Urinary bladder (tissue), 4 donors: ENCODE data around the gene CMTM1. TPM values are rescaled to one million over a fixed set of nuclear protein-coding genes. Genes with fewer than 3 reads are reported as not detected.

Experiments
- DNase-seq: peaks from one replicate; pipeline ENCODE4 v3.0.0-alpha.2; 2015; ENCODE audit errors: extremely low spot score
- H3K27ac ChIP-seq: one replicate; pipeline ENCODE4 v1.5.1; 2013; ENCODE audit warnings: low read depth, mild to moderate bottlenecking, moderate library complexity
- H3K36me3 ChIP-seq: one replicate; pipeline ENCODE4 v1.6.1; 2013; ENCODE audit warnings: mild to moderate bottlenecking, moderate library complexity; ENCODE audit not compliant: insufficient read depth
- H3K4me1 ChIP-seq: one replicate; pipeline ENCODE4 v1.6.1; 2013; ENCODE audit warnings: mild to moderate bottlenecking, moderate library complexity; ENCODE audit not compliant: insufficient read depth
- H3K4me3 ChIP-seq: one replicate; pipeline ENCODE4 v1.5.1; 2013; ENCODE audit warnings: low read depth, low read length
- WGBS: extraction: QIAGEN DNeasy Blood & Tissue Kit; methylation state at CpG from one replicate; pipeline ENCODE4 v1.1.7; 2013; 5-methylcytosine and 5-hydroxymethylcytosine counted together
- polyA plus RNA-seq: library from polyadenylated mRNA; stranded (reverse); fragments of 200-250 nt; gene quantifications from one replicate; pipeline ENCODE4 v1.2.3, GENCODE V29; 2013
- total RNA-seq: library from RNA; depleted of rRNA; stranded (reverse); fragments of >200 nt; gene quantifications from one replicate; pipeline ENCODE4 v1.2.3, GENCODE V29; 2014
- donor health status: healthy with polysubstance abuse.
- donor health status: healthy.

The CMTM1 gene
- total and polyA plus RNA-seq, 2 donors: 1.1 to 3.1 TPM

DNA sequence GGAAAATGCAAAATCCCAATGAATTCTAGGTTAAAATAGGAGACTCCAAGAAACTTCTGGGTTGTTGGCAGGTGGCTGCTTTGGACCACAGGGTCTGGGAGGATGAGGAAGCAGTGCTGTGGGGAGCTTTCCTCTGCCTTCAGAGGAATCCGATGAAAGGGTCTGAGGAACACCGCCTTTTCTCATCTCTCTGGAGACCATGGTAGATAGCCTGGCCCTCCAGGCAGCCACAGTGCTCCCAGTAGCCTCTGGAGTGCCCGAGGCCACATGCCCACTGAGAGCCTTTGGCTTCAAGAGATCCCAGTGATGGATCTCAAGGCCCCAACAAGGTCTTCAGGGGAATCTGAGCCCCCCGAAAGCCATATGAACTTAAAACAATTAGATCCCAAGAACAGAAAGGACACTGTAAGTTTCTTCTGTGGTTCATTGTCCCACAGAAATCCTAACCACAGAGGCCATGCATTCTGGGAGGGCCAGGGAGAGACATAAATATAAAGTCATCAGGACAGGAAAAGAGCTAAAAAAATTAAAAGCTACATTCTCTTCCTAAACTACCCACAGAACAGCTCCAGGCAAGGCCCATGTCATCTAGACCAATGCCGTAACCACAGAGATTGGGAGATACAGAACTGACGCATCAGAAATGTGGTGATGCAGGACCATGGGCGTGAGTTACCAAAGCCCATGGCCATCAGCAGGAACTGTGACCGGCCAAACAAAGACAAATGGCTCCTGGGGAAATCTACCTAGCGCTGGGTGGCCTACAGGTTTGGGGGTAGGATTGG, 40.7 kb upstream of the CMTM1 start:
- no peak overlapping the region for H3K27ac ChIP-seq
- WGBS: 92% methylated on average over 9 of the region's 9 CpGs
- peaks cover 2% of the 10 kb centered on the region for H3K36me3 ChIP-seq
- no peaks in the 10 kb centered on the region for H3K4me1 ChIP-seq
- H3K4me3 ChIP-seq: no peak overlapping the region
- no peak for DNase-seq

DNA sequence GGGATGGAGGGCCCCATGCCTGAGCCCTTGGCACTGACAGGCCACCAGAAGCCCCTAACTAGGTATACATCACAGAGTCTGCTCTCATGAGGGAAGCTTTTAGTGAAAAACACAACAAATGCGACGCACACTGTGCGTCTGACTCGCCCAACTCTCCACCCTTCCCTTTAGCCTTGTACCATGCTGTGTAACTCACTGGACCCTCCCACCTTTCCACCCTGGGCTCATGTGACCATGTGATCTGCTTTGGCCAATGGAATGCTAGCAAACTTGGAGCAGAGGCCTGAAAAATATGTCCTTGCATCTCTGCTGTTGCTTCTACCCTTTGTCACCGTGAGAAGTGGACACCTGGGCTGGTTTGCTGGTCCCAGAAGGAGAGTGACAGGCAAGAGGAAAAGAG, 37.9 kb upstream of the CMTM1 start:
- H3K4me3 ChIP-seq: no peak overlapping the region
- peaks cover 2% of the 10 kb centered on the region for H3K36me3 ChIP-seq
- no peak overlapping the region for H3K27ac ChIP-seq
- DNase-seq: no peak
- H3K4me1 ChIP-seq: no peaks in the 10 kb centered on the region
- 96% methylated on average over 5 of the region's 5 CpGs for WGBS

DNA sequence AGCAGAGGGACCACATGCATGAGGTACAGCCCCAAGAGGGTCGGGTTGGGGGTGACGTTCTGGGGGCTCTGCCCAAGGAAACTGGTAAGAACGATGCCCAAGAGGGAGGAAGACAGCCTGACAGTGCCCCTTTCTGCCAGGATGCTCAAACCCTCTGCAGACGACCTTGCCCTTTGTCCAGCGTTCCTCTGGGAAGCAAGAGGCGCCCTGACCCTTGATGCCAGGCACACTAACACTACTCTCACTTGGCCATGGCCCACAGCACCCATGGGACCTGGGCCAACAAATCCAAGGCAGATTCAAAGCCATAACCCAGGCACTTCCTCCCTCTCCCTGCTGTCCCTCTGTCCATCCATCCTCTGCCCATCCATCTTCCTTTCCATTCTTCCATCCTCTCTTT, 36.8 kb upstream of the CMTM1 start:
- 88% methylated on average over 6 of the region's 6 CpGs for WGBS

DNA sequence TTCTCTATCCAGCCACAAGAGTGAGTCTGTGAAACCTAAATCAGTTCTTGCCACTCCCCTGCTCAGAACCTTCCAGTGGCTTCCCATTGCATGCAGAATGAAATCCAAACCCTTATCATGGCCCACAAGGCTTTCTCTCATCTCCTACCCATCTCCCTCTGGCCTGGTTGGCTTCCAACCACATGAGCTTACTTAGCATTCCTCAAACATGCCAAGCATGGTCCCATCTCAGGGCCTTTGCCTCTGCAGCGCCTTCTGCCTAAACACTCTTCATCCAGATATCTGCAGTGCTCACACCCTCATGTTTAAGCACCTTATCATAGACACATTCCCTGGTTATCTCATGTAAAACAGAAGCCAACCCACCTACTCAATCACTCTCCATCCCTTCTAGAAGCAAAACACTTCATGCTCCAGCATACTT, 31.9 kb upstream of the CMTM1 start:
- no peaks in the 10 kb centered on the region for H3K36me3 ChIP-seq
- 93% methylated on average over 1 of the region's 1 CpG for WGBS

More for the DNA sequence above, 36.8 kb upstream of the CMTM1 start:
- H3K27ac ChIP-seq: no peak overlapping the region
- H3K4me1 ChIP-seq: no peaks in the 10 kb centered on the region
- peaks cover 2% of the 10 kb centered on the region for H3K36me3 ChIP-seq
- no peak for DNase-seq
- no peak overlapping the region for H3K4me3 ChIP-seq

DNA sequence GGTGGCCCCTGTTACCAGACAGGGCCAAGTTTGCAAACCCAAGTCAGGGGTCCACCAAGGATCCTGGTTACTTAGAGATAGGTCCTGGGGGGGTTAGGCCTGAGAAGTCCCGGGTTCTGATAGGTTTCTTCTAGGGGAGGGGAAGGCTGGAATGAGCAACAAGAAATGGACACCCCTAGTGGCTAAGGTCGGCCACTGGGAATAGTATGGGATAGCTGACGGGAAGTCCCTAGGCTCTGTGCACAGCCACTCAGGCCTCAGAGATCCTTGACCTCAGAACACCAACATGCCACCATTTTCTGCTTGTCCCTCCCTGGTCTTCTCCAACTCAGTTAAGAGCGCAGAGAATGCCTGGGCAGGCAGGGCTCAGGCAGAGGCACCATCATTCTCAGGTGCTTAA, 29.7 kb upstream of the CMTM1 start:
- Histone ChIP-seq H3K27ac (no peak overlapping the region), H3K4me1 (no peaks in the 10 kb centered on the region), H3K36me3 (no peaks in the 10 kb centered on the region), H3K4me3 (no peak overlapping the region)
- DNase-seq: no peak
- 90% methylated on average over 4 of the region's 4 CpGs for WGBS

More for the DNA sequence above, 31.9 kb upstream of the CMTM1 start:
- H3K4me1 ChIP-seq: no peaks in the 10 kb centered on the region
- DNase-seq: no peak
- no peak overlapping the region for H3K27ac ChIP-seq
- no peak overlapping the region for H3K4me3 ChIP-seq

DNA sequence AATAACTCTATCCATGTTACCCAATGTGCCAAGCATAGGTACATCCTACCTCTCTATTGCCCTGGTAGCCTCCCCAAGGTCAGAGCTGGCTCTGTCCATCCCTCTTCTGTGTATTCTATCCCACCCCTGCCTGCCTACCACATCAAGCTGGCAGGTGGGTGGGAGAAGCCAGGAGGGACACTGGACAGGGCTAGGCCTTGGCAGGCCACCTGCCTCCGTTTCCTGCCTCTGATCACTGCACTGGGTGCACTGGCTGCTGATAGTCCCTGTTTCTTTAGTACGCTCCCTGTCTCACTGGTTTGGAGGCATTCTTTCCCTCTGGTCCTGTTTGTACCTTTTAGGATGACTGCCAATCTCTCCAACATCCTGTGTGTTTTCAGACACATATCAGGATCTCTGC, 29.0 kb upstream of the CMTM1 start:
- no peaks in the 10 kb centered on the region for H3K36me3 ChIP-seq
- DNase-seq: no peak
- no peak overlapping the region for H3K27ac ChIP-seq
- WGBS: 97% methylated on average over 2 of the region's 2 CpGs
- H3K4me3 ChIP-seq: no peak overlapping the region
- no peaks in the 10 kb centered on the region for H3K4me1 ChIP-seq

DNA sequence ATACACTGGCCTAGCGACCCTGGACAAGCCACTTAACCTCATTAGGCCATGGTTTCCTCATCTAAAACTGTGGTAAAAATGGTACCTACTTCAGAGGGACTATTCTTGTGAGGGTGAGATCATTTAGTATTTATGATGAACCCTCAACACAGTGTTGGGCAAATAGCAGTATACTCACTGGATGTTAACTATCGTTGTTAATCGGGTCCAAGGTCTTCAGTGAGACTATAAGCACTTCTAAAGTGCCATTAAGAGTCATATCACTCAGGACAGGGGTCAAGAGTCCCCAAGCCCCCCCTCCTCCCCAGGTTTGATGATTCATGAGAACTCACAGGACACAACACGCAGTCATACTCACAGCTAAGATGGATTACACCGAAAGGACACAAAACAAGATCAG, 27.3 kb upstream of the CMTM1 start:
- WGBS: 96% methylated on average over 5 of the region's 5 CpGs
- no peaks in the 10 kb centered on the region for H3K36me3 ChIP-seq
- no peak overlapping the region for H3K27ac ChIP-seq
- no peak overlapping the region for H3K4me3 ChIP-seq
- no peak for DNase-seq
- H3K4me1 ChIP-seq: no peaks in the 10 kb centered on the region

DNA sequence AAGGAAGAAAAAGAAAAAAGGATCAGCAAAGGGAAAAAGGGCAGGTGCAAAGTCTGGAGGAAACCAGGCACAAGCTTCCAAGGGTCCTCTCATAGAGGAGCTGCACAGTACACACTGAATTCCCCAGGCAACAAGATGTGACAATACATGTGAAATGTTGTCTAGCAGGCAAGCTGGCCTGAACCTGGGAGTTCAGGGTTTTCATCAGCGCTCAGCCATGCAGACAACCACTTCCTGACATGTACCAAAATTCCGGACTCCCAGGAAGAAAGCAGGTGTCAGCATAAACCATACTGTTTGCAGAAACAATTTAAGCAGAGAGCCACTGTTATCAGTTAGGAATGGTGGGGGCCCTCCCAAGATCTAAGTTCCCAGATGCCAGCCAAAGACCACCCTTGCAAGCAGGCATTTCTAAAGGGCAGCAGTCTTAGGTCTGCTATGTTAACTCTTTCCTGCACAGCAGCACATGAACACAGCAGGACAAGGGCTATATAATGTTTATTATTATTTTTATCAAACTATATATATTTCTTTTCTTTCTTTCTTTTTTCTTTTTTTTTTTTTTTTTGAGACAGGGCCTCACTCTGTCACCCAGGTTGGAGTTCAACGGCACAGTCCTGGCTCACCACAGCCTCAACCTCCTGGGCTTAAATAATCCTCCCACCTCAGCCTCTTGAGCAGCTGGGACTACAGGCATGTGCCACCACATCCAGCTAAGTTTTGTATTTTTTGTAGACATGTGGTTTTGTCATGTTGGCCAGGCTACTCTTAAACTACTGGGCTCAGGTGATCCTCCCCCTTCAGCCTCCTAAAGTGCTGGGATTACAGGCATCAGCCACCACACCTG, 26.4 kb upstream of the CMTM1 start:
- Histone ChIP-seq H3K36me3 (no peaks in the 10 kb centered on the region), H3K4me1 (no peaks in the 10 kb centered on the region)
- 80% methylated on average over 3 of the region's 3 CpGs for WGBS

DNA sequence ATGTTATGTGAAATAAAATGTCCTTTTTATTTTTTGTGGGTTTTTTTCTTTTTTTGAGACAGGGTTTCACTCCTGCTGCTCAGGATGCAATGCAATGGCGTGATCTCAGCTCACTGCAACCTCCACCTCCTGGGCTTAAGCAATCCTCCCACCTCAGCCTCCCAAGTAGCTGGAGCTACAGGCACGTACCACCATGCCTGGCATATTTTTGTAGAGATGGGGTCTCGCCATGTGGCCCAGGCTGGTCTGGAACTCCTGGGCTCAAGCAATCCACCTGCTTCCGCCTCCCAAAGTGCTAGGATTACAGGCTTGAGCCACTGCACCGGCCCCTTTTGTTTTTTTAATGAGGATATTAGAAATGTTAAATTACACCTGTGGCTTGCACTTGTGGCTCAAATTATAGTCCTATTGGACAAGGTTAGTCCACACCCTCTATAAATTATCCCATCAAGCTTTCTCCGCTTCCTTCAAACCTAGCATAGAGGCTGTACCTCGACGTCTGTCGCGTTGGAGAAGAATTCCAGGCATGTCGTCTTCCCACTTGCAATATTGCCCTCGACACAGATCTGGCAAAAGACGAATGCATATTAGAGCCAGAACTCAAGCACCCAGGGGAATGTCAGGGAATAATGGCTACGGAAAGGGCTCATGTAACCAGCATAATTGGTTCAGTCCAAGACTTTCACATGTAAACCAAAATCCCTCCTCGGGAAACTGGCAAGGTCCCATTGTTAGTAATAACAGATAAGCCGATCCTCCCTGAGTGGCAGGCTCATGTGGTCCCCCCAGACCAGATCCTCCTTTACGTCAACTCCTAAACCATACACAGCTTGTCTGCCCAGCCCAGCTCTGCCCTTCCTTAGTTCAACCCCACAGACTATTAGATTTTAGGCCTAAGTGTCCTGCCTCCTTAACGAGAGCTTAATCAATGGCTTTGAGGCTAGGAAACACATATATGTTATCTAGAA, 24.6 kb upstream of the CMTM1 start:
- Histone ChIP-seq H3K36me3 (no peaks in the 10 kb centered on the region), H3K27ac (no peak overlapping the region), H3K4me1 (no peaks in the 10 kb centered on the region), H3K4me3 (no peak overlapping the region)
- no peak for DNase-seq
- WGBS: 61% methylated on average over 18 of the region's 18 CpGs

More for the DNA sequence above, 26.4 kb upstream of the CMTM1 start:
- no peak overlapping the region for H3K27ac ChIP-seq
- DNase-seq: no peak
- H3K4me3 ChIP-seq: no peak overlapping the region

DNA sequence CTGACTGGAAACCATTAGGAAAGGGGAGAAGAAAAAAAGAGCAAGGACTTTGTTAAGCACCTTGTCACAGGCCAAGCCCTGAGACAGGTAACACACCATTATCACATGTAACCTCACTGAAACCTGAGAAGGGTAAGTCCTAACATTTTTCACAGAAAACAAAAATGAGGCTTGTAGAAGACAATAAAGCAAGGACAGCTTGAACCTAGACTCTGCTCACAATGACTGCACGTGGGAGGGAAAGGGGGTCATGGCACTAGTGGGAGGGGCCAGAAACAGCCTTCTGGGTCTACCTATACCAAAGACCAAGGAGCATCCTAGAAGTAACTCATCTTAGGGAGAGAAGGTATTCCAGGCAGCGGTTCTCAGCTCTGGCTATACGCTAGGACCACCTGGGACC, 23.8 kb upstream of the CMTM1 start:
- Histone ChIP-seq H3K36me3 (no peaks in the 10 kb centered on the region), H3K4me3 (no peak overlapping the region), H3K4me1 (no peaks in the 10 kb centered on the region), H3K27ac (no peak overlapping the region)
- DNase-seq: no peak
- WGBS: 91% methylated on average over 3 of the region's 3 CpGs

DNA sequence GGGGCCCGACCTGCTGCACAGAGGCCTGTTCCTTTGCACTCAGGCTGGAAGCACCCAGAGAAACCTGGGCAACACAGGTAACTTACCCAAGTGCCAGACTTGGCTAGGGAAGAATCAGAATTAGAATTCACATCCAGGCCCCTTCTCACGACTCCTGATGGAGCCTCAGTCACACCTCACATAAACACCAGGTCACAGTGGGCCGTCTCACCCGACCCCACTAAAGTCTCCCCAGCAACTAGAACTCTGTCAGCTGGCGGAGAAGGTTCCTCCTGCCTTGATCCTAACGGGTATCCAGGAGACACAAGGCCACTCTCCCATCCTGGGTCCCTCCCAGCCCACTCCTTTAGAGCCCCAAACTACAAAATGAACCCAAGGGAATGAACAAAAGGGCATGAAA, 22.7 kb upstream of the CMTM1 start:
- WGBS: 79% methylated on average over 6 of the region's 6 CpGs
- Histone ChIP-seq H3K4me3 (no peak overlapping the region), H3K36me3 (no peaks in the 10 kb centered on the region), H3K27ac (no peak overlapping the region), H3K4me1 (no peaks in the 10 kb centered on the region)
- no peak for DNase-seq

DNA sequence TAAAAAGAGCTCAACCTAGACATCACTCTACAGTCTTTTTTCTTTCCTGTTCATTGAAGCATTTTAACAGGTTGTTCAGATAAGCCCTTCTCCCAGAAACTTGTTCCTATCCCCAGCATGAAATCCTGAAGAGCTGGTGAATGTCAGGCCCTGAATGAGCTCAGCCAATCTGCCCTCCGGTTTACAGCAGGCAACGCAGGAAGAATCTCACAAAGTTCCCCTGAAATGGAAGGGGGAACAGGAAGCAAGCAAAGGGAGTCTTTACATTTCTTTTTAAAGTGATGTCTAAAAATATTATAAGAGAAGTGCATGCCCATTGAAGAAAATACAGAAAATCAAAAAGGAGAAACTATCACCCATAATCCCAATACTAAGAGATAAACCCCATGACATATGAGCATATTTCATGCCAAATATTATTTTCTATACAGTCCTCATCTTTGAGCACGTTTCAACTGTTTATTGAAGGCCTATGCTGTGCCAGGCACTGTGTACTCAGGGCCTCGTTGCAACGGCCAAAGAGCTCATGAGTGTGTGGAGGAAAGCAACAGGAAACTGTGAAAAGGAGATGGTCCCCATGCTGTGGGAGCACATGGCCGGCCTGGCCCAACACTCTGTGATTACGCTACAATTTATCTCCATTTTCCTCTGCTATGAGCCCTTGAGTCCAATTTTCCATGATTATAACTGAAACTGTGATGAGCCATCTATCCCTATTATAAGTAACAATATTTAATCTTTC, 22.1 kb upstream of the CMTM1 start:
- no peak for DNase-seq
- H3K4me3 ChIP-seq: no peak overlapping the region
- no peak overlapping the region for H3K27ac ChIP-seq
- 66% methylated on average over 7 of the region's 7 CpGs for WGBS
- no peaks in the 10 kb centered on the region for H3K4me1 ChIP-seq
- H3K36me3 ChIP-seq: no peaks in the 10 kb centered on the region
